Activated CD4-positive, alpha-beta T cell treated with anti-CD3 and anti-CD28 coated beads for 4 hours (primary cell): ENCODE data around the gene GAK.
"Not testable (repeated sequence)": the region's sequence is repeated elsewhere in the genome, so short reads cannot be mapped to it uniquely, and the experiment has no call there.

Source experiments
- DNase-seq, 2 donors: peaks; one replicate each; pipeline ENCODE4 v3.0.0-alpha.2; 2020

The GAK gene

GRCh38 chr4:825971-826330 lies 106.2 kb downstream of the GAK start, which contains the start of gene CPLX1:
Gene CPLX1, minus strand, starts transcription at chr4:826129. Its CDS starts 1,607 bp downstream, at chr4:824522.
- peak in 1 of 2 donors; percentile 25 for DNase-seq

GRCh38 chr4:825063-825970 lies 106.8 kb downstream of the GAK start:
- DNase-seq = peak in 1 of 2 donors; percentile 19

- no peak for DNase-seq
Measured at GRCh38 chr4:824461-825062, 107.6 kb downstream of the GAK start.

- no peak for DNase-seq
Measured at GRCh38 chr4:823761-824460, 108.2 kb downstream of the GAK start.

- no peak for DNase-seq
Measured at GRCh38 chr4:823176-823760, 108.8 kb downstream of the GAK start.

- no peak for DNase-seq
Measured at GRCh38 chr4:822361-823175, 109.5 kb downstream of the GAK start.

GRCh38 chr4:821631-822030 lies 110.5 kb downstream of the GAK start:
- DNase-seq = no peak

- no peak for DNase-seq
Measured at GRCh38 chr4:821181-821591, 110.9 kb downstream of the GAK start.

- DNase-seq = no peak
Measured at GRCh38 chr4:820230-821172, 111.6 kb downstream of the GAK start.

GRCh38 chr4:819401-820229 lies 112.5 kb downstream of the GAK start:
- no peak for DNase-seq

GRCh38 chr4:818106-818921 lies 113.8 kb downstream of the GAK start:
- DNase-seq = no peak

- DNase-seq = no peak
Measured at GRCh38 chr4:815464-816146, 116.5 kb downstream of the GAK start.

GRCh38 chr4:814312-814850 lies 117.7 kb downstream of the GAK start:
- no peak for DNase-seq

GRCh38 chr4:813900-814299 lies 118.2 kb downstream of the GAK start:
- DNase-seq = no peak

GRCh38 chr4:808860-809570 lies 123.1 kb downstream of the GAK start:
- DNase-seq = no peak

- DNase-seq = no peak
Measured at GRCh38 chr4:807792-808191, 124.3 kb downstream of the GAK start.

- not testable (repeated sequence) for DNase-seq
Measured at GRCh38 chr4:806979-807378, 125.1 kb downstream of the GAK start.

- no peak for DNase-seq
Measured at GRCh38 chr4:804804-805203, 127.3 kb downstream of the GAK start.
